ENCODE measurements around the gene TCF4.

DNA sequence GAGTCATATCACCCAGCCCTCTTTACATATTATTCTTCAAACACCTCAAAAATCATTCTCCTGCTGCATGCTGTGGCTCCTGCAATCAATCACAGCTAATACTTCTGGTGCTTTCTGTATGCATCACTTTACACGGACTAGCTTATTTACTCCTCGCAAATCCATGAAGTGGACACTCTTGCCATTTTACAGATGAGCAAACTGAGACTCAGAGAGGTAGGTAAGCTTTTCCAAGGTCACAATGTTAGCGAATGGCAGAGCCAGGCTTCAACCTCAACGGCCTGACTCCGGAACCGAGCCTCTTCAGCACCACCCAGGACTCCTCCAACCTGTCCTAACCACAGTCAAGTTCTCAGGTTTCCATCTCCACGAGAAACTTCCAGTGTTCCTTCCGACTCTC lies 36.8 kb downstream of the TCF4 start:
- TF ChIP-seq USF2 (IDR thresholded peaks at IDR 0.05; ENCODE audit: borderline replicate concordance, low read depth, low read length) (no peak), EP300 (IDR thresholded peaks at IDR 0.05; ENCODE audit: borderline replicate concordance in 1 of 2, low read depth in 1 of 2, low read length in 1 of 2) (no peak), REST (IDR thresholded peaks at IDR 0.05; ENCODE audit: low read depth, low read length) (no peak), GATA2 (CRISPR knock-in tag; IDR thresholded peaks at IDR 0.05) (no peak), GABPA (IDR thresholded peaks at IDR 0.05; ENCODE audit: low read depth) (no peak), JUND (IDR thresholded peaks at IDR 0.05) (no peak), POLR2AphosphoS5 (IDR thresholded peaks at IDR 0.05; ENCODE audit: low read depth, low read length) (no peak), SIN3A (IDR thresholded peaks at IDR 0.05; ENCODE audit: borderline replicate concordance, low read depth, low read length) (no peak), RFX5 (IDR thresholded peaks at IDR 0.05; ENCODE audit: low read length) (no peak), EZH2phosphoT487 (IDR thresholded peaks at IDR 0.05; ENCODE audit: borderline replicate concordance, low read depth) (no peak), TAF1 (IDR thresholded peaks at IDR 0.05; ENCODE audit: borderline replicate concordance, low read depth, low read length) (no peak)
- TF ChIP-seq, protein P1, sequence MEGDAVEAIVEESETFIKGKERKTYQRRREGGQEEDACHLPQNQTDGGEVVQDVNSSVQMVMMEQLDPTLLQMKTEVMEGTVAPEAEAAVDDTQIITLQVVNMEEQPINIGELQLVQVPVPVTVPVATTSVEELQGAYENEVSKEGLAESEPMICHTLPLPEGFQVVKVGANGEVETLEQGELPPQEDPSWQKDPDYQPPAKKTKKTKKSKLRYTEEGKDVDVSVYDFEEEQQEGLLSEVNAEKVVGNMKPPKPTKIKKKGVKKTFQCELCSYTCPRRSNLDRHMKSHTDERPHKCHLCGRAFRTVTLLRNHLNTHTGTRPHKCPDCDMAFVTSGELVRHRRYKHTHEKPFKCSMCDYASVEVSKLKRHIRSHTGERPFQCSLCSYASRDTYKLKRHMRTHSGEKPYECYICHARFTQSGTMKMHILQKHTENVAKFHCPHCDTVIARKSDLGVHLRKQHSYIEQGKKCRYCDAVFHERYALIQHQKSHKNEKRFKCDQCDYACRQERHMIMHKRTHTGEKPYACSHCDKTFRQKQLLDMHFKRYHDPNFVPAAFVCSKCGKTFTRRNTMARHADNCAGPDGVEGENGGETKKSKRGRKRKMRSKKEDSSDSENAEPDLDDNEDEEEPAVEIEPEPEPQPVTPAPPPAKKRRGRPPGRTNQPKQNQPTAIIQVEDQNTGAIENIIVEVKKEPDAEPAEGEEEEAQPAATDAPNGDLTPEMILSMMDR (IDR thresholded peaks at IDR 0.05), result no peak
